SH-SY5Y (cell line): ENCODE data around the gene STX12.

Experiments
- GATA2 ChIP-seq: IDR thresholded peaks from 2 replicates; pipeline ENCODE4 v1.6.1; 2011; ENCODE audit warnings: mild to moderate bottlenecking, low read depth, low read length
- GATA3 ChIP-seq: IDR thresholded peaks from 2 replicates; pipeline ENCODE4 v1.6.1; 2011; ENCODE audit warnings: low read depth, mild to moderate bottlenecking, low read length, moderate library complexity

DNA sequence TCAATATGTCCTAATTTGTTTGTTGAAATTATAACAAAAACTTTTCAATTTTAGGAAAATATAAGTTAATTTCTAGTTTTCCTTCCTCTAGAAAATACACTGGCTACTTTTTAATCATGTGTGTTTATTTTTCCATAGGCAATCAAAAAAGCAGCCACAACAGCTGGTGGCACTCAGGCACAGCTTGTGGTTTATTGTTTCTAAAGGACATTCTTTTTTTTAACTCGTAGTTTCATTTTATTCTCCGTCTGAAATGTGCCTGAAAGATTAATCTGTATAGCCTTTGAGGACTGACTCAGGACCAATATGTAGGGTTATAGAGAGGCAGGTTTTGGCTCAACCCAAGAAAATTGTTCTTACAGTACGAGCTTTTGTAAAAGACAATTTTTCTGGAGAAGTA is 20.7 kb upstream of the STX12 start:
- TF ChIP-seq GATA2 (no peak), GATA3 (no peak)
